ENCODE results near the gene RXFP1.

DNA sequence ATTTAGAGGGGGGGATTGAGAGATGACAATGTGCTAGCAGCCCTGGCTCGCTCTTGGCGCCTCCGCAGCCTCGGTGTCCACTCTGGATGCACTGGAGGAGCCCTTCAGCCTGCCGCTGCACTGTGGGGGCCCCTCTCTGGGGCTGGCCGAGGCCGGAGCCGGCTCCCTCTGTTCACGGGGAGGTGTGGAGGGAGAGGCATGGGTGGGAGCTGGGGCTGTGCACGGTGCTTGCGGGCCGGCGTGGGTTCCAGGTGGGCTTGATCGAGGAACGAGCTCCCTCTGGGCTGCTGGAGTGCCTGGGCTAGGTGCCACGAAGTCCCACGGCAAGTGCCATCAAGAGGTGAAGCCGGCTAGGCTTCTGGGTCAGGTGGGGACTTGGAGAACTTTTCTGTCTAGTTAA, 143.1 kb downstream of the RXFP1 start:
- TF ChIP-seq POLR2A (IDR thresholded peaks at IDR 0.05; ENCODE audit: low read depth, low read length) (no peak), TAF1 (IDR thresholded peaks at IDR 0.05; ENCODE audit: borderline replicate concordance, low read depth, low read length) (no peak), POLR2AphosphoS5 (IDR thresholded peaks at IDR 0.05; ENCODE audit: low read depth, low read length) (no peak)

Measured in GM12892 (cell line).